HG02938 (cell line): ENCODE measurements around the gene ATF6.
"Not testable (repeated sequence)": the region's sequence is repeated elsewhere in the genome, so short reads cannot be mapped to it uniquely, and the experiment has no call there.

Source experiments
- ATAC-seq: cut with Tn5 transposase; IDR thresholded peaks from one replicate; pipeline ENCODE4 v1.9.1; 2021; ENCODE audit warnings: mild to moderate bottlenecking, moderate library complexity; ENCODE audit not compliant: unreplicated experiment

The ATF6 gene

GRCh38 chr1:161778522-161778921, 12.4 kb downstream of the ATF6 start:
- ATAC-seq = no peak

DNA sequence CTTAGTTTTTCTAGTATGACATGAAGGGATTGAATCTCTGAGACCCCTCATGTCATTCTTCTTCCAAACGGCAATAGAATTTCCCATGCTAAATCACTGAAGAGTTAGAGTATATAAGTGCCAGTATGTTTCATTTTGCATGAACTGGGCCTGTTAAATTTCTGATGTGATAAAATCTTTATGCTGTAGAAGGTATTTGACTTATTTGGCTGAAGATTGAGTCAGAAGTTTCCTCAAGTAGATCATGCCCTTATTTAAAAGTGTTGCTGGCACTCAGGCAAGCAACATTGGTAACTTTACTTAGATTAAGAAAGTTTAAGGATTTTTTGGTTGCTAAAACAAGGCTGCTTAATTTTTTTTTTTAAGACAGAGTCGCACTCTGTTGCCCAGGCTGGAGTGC, 13.3 kb downstream of the ATF6 start:
- no peak for ATAC-seq

GRCh38 chr1:161781995-161782394, 15.9 kb downstream of the ATF6 start:
- ATAC-seq = peak; percentile 64

GRCh38 chr1:161782886-161783285, 16.8 kb downstream of the ATF6 start:
- ATAC-seq = no peak

DNA sequence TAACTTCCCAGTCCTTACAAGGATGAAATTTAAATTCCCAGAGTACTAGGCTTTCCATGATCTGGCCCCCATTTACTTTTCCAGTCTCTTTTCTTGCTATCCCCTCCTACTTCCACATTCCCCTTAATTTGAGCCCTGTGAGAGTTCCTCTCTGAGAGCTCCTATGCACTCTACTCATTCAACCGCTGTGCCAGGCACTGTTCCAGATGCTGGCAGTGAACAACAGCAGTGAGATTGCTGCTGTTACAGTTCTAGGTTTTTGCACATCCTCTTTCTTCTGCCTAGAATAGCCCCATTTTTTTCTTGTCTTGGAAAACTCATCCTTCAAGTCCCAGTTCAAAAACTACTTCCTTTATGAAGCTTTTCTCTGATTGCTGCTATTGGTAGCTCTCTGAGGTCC, 18.8 kb downstream of the ATF6 start:
- ATAC-seq = no peak

- ATAC-seq = no peak
Observed at GRCh38 chr1:161787355-161787754, 21.2 kb downstream of the ATF6 start.

DNA sequence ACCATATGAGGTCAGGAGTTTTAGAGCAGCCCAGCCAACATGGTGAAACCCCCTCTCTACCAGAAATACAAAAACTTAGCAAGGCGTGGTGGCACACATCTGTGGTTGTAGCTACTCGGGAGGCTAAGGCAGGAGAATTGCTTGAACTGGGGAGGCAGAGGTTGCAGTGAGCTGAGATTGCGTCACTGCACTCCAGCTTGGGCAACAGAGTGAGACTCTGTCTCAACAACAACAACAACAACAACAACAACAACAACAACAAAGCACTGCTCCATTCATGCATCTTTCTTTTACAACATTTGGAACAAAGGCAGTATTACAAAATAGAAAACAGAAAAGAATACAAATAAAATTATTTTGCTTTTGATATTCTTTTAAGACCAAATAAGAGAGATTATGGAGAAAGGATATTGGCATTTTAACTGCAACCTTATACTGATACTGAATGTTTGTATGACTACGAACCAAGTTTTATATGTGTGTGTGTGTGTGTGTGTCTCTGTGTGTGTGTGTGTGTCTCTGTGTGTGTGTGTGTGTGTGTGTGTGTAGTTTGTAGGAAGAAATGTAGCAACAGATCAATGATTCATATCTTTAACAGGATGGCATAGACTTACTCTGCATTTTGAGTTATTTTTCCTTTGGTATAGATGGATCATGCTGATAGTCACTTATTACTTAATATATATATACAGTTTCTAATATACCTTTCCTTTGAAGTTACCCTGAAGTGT, 24.6 kb downstream of the ATF6 start:
- no peak for ATAC-seq

- ATAC-seq = no peak
Observed at GRCh38 chr1:161791904-161792655, 26.0 kb downstream of the ATF6 start.

- peak; percentile 75 for ATAC-seq
Observed at GRCh38 chr1:161792740-161793139, 26.6 kb downstream of the ATF6 start.

DNA sequence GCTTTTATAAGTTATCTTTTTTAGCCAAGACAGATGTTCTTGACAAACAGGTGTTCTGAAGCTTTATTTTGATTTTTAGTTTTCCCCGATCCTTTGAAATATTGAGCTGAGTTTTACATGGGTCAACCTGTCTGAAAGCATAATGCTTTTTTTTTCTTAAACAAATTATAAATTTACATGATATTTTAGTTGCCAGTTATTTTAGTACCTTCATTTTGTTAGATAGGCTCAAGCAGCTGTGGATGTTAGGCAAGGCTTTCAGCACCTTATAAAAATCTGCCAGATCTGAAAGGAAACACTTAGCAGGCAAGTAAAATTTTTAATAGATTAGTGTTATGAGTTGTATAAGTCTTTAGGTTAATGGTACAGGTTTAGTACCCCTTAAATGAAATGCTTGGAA, 33.7 kb downstream of the ATF6 start:
- ATAC-seq = no peak

- ATAC-seq = no peak
Observed at GRCh38 chr1:161801955-161802354, 35.8 kb downstream of the ATF6 start.

DNA sequence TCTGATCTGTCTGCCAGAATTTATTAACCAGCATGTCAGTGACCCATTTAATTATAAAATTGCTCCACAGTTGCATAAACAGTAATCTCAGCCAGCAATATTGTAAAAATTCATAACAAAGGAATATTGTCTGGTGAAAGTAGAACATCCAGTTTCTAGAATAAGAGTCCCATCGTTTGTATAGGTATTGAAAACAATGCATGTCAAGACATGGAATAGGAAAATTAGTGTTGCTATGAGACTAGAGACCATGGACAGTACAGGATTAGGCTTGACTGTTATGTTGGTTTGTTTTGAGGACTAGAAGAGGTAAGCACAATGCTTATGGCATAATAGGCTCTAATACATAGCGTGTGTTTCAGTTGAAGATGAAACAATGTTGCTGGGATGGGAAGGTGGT, 37.1 kb downstream of the ATF6 start:
- ATAC-seq = no peak

- ATAC-seq = no peak
Observed at GRCh38 chr1:161805399-161806197, 39.5 kb downstream of the ATF6 start.

- ATAC-seq = not testable (repeated sequence)
Observed at GRCh38 chr1:161809202-161809601, 43.1 kb downstream of the ATF6 start.

DNA sequence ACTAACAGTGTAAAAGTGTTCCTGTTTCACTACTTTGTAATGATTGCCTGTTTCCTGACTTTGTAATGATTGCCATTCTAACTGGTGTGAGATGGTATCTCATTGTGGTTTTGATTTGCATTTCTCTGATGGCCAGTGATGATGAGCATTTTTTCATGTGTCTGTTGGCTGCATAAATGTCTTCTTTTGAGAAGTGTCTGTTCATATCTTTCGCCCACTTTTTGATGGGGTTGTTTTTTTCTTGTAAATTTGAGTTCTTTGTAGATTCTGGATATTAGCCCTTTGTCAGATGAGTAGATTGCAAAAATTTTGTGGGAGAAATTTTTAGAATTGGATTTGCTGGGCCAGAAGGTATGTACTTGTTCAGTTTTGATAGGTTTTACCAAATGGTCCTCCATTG, 43.5 kb downstream of the ATF6 start:
- ATAC-seq = not testable (repeated sequence)

- no peak for ATAC-seq
Observed at GRCh38 chr1:161810780-161811179, 44.7 kb downstream of the ATF6 start.

DNA sequence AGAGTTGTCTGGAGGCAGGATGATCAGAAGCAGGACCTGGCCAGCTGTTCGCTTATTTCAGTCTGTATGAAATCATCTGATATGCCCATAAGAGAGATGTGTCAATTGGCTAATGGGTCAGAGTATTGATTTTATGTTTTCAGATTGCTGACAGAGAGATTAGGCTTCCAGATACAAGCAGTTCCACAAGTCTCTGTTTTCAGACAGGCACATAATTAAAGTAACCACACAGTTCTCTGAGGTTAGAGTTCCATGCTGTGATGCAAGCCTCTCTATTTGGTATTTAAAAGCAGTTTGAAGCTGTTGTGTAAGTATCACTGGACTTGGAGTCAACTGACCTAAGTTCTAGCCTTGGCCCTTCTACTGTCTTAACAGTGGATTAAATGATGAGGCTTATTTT, 50.1 kb downstream of the ATF6 start:
- ATAC-seq = no peak

DNA sequence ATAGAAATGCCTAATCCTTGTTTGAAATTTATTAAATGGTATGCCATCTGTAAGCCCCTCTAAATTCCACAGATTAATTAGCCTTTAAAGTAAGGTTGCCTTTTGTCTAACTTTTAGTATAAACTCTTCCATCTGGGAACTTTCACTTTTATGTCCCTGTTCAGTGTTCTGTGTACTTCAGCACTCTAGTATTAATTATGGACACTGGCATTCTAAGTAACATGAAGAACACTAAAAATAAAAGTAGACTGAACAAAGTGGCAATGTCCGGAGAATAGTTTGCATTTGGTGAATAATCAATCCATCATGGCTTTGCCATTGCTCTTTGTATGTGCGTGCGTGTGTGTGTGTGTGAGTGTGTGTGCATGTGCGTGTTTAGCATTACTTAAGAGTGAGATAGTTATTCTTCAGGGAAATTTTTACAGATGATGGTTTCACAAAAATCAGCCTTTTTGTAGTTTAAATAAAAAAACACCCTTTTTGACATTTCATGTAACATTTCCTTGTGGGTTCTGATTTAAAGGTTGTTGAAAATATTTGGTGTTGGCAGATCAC, 51.1 kb downstream of the ATF6 start:
- ATAC-seq = no peak

DNA sequence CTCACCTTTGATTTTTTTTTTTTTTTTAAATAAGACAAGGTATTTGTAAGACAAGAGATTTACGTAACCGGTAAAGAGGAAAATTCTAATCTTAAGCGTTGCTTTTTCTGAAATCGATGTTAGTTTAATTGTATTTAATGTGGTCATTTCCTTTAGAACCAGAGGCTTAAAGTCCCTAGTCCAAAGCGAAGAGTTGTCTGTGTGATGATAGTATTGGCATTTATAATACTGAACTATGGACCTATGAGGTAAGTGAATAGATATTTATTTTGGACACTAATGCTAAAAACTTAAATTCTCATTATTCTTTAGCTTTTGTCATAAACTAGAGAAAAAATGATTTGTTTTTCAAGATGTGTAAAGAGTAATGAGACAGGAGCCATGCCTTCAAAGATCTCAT, 54.8 kb downstream of the ATF6 start:
- no peak for ATAC-seq

GRCh38 chr1:161824618-161825017, 58.5 kb downstream of the ATF6 start:
- no peak for ATAC-seq

DNA sequence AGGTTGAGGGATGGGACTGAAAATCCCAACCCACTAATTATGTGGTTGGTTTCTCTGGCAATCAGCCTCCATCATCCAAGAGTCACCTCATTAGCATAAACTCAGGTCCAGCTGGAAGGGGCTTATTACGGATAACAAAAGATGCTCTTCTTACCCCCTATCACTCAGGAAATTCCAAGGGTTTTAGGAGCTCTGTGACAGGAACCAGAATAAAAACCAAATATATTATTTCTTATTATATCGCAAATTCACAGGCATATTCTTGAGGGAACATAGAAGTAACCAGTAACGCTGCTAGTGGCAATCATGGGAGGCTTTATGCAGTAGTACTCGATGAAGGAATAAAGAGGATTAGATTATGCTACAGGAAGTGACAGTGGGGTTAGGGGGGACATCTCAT, 59.7 kb downstream of the ATF6 start:
- ATAC-seq = no peak
